Liver (tissue), 9 donors: ENCODE data around the gene ABHD14A. TPM values are rescaled to one million over a fixed set of nuclear protein-coding genes. Genes with fewer than 3 reads are reported as not detected.

Experiments
- DNase-seq: peaks from one replicate; pipeline ENCODE4 v3.0.0-alpha.2; 2017; ENCODE audit warnings: low spot score
- H3K27ac ChIP-seq, 2 donors: one replicate each; pipeline ENCODE4 v1.7.0; 2013; ENCODE audit warnings: inconsistent platforms in 2 of 2, low read length in 2 of 2, control low read depth in 1 of 2, low read depth in 1 of 2, mild to moderate bottlenecking in 1 of 2
- H3K27me3 ChIP-seq, 4 donors: one replicate each; pipeline versions ENCODE4 v1.6.1 to v1.7.0; 2013; ENCODE audit warnings: low read length in 3 of 4, inconsistent platforms in 1 of 4, mild to moderate bottlenecking in 1 of 4, moderate library complexity in 1 of 4; ENCODE audit not compliant: control insufficient read depth in 4 of 4, insufficient read depth in 4 of 4
- H3K36me3 ChIP-seq, 4 donors: one replicate each; pipeline versions ENCODE4 v1.6.1 to v1.7.0; 2013; ENCODE audit warnings: low read length in 3 of 4, mild to moderate bottlenecking in 3 of 4, low read depth in 1 of 4, moderate library complexity in 1 of 4; ENCODE audit not compliant: control insufficient read depth in 4 of 4, insufficient read depth in 3 of 4
- H3K4me1 ChIP-seq, 4 donors: one replicate each; pipeline versions ENCODE4 v1.6.1 to v1.7.0; 2013; ENCODE audit warnings: low read length in 3 of 4, mild to moderate bottlenecking in 3 of 4, moderate library complexity in 1 of 4; ENCODE audit not compliant: control insufficient read depth in 4 of 4, insufficient read depth in 4 of 4
- H3K4me3 ChIP-seq, 3 donors: one replicate each; pipeline versions ENCODE4 v1.6.1 to v1.7.0; 2013; ENCODE audit warnings: low read length in 3 of 3, control low read depth in 1 of 3, low read depth in 1 of 3, mild to moderate bottlenecking in 1 of 3
- H3K9ac ChIP-seq, 2 donors: one replicate each; pipeline ENCODE4 v1.7.0; 2013; ENCODE audit warnings: low read length in 2 of 2, mild to moderate bottlenecking in 2 of 2, moderate library complexity in 2 of 2, control low read depth in 1 of 2, low read depth in 1 of 2
- H3K9me3 ChIP-seq, 4 donors: one replicate each; pipeline versions ENCODE4 v1.6.1 to v1.7.0; 2013; ENCODE audit warnings: low read length in 3 of 4; ENCODE audit not compliant: control insufficient read depth in 4 of 4
- ATF3 ChIP-seq: IDR thresholded peaks from 2 replicates; pipeline ENCODE4 v1.6.1; 2016; ENCODE audit warnings: antibody characterized with exemption
- EGR1 ChIP-seq, 2 donors: IDR thresholded peaks; 2 replicates each; pipeline ENCODE4 v1.6.1; 2016 to 2018; ENCODE audit warnings: antibody characterized with exemption in 2 of 2, low read depth in 2 of 2
- FOXA1 ChIP-seq: IDR thresholded peaks from 2 replicates; pipeline ENCODE4 v1.6.1; 2016; ENCODE audit warnings: antibody characterized with exemption
- FOXA2 ChIP-seq: IDR thresholded peaks from 2 replicates; pipeline ENCODE4 v1.6.1; 2016; ENCODE audit warnings: antibody characterized with exemption
- GABPA ChIP-seq, 2 donors: IDR thresholded peaks in 1 of 2; conservative IDR thresholded peaks in 1 of 2; 2 replicates each; pipeline ENCODE4 v1.6.1; 2016; ENCODE audit warnings: antibody characterized with exemption in 2 of 2, mild to moderate bottlenecking in 1 of 2, moderate library complexity in 1 of 2
- HNF4A ChIP-seq, 2 donors: conservative IDR thresholded peaks; 2 replicates each; pipeline ENCODE4 v1.6.1; 2016; ENCODE audit warnings: antibody characterized with exemption in 2 of 2, mild to moderate bottlenecking in 2 of 2
- HNF4G ChIP-seq: IDR thresholded peaks from 2 replicates; pipeline ENCODE4 v1.6.1; 2016; ENCODE audit warnings: antibody characterized with exemption
- JUND ChIP-seq, 2 donors: IDR thresholded peaks; 2 replicates each; pipeline ENCODE4 v1.6.1; 2016; ENCODE audit warnings: antibody characterized with exemption in 2 of 2
- MAX ChIP-seq: IDR thresholded peaks from 2 replicates; pipeline ENCODE4 v1.6.1; 2016; ENCODE audit warnings: antibody characterized with exemption
- NR2F2 ChIP-seq: IDR thresholded peaks from 2 replicates; pipeline ENCODE4 v1.6.1; 2016; ENCODE audit warnings: antibody characterized with exemption
- RAD21 ChIP-seq, 2 donors: IDR thresholded peaks; 2 replicates each; pipeline ENCODE4 v1.6.1; 2016; ENCODE audit warnings: antibody characterized with exemption in 2 of 2, mild to moderate bottlenecking in 2 of 2
- RXRA ChIP-seq, 2 donors: IDR thresholded peaks; 2 replicates each; pipeline ENCODE4 v1.6.1; 2017 to 2018; ENCODE audit warnings: antibody characterized with exemption in 2 of 2, mild to moderate bottlenecking in 1 of 2
- SP1 ChIP-seq: IDR thresholded peaks from 2 replicates; pipeline ENCODE4 v1.6.1; 2018; ENCODE audit warnings: antibody characterized with exemption, mild to moderate bottlenecking
- TAF1 ChIP-seq: conservative IDR thresholded peaks from 2 replicates; pipeline ENCODE4 v1.6.1; 2016; ENCODE audit warnings: antibody characterized with exemption, mild to moderate bottlenecking
- ZBTB33 ChIP-seq: IDR thresholded peaks from 2 replicates; pipeline ENCODE4 v1.6.1; 2016; ENCODE audit warnings: antibody characterized with exemption
- WGBS: extraction: QIAGEN DNeasy Blood & Tissue Kit; methylation state at CpG from one replicate; pipeline ENCODE4 v1.1.7; 2013; 5-methylcytosine and 5-hydroxymethylcytosine counted together
- polyA plus RNA-seq, 2 donors: library from polyadenylated mRNA; stranded (reverse) in 1 of 2; unstranded in 1 of 2; fragments of 200-250 nt in 1 of 2; fragments of >200 nt in 1 of 2; fragmentation: Nextera tagmentation in 1 of 2; extraction: Ambion mirVana in 1 of 2; gene quantifications; one replicate each; pipeline versions ENCODE4 v1.2.1 to v1.2.3, GENCODE V29; 2013 to 2015
- total RNA-seq, 2 donors: library from RNA; depleted of rRNA; stranded (reverse); fragments of >200 nt; gene quantifications; one replicate each; pipeline ENCODE4 v1.2.3, GENCODE V29; 2014
- TF ChIP-seq, protein P1 (sequence below): IDR thresholded peaks from 2 replicates; pipeline ENCODE4 v1.6.1; 2016; ENCODE audit warnings: antibody characterized with exemption, mild to moderate bottlenecking
- donor health status: healthy.
- donor health status: healthy.
- donor health status: healthy.
- donor health status: healthy.
- donor health status: healthy.

The ABHD14A gene
- total and polyA plus RNA-seq, 4 donors = 8.2 to 19.9 (median 13.4) TPM

GRCh38 chr3:52026041-52026440 lies 51.2 kb downstream of the ABHD14A start:
- 83% methylated on average over 4 of the region's 4 CpGs for WGBS
- Histone ChIP-seq H3K9me3 (no peaks in the 10 kb centered on the region), H3K27me3 (no peaks in the 10 kb centered on the region), H3K36me3 (no peaks in the 10 kb centered on the region), H3K27ac (no peak overlapping the region), H3K9ac (no peak overlapping the region), H3K4me1 (no peaks in the 10 kb centered on the region), H3K4me3 (no peak overlapping the region)
- no peak for DNase-seq
- TF ChIP-seq GABPA (IDR thresholded peaks at IDR 0.05 in 1 of 2, conservative IDR thresholded peaks at IDR 0.05 in 1 of 2) = no peak
- TF ChIP-seq ATF3 = no peak
- TF ChIP-seq EGR1 (IDR thresholded peaks at IDR 0.05; ENCODE audit: low read depth in 2 of 2) = no peak
- no peak for TF ChIP-seq HNF4G
- no peak for TF ChIP-seq ZBTB33
- no peak for TF ChIP-seq JUND (IDR thresholded peaks at IDR 0.05)
- TF ChIP-seq MAX = no peak

DNA sequence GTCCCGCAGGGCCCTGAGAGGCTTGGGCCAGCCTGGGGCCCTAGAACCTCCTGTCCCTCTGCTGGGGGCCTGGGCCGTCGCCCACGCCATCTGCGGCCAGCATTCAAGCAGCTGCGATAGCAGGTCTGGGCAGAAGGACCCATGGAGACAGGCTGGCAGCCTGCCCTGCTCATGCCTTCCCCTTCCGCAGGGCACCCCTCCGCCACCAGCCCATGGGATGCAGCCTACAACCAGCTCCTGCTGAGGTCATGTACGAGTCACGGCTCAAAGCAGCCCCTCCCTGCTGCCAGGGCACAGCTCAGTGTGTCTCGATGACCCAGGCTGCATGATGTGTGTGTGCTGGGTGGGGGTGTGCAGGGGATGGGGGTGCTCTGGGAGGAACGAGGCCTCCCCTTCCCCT lies 53.7 kb downstream of the ABHD14A start:
- TF ChIP-seq, protein P1, sequence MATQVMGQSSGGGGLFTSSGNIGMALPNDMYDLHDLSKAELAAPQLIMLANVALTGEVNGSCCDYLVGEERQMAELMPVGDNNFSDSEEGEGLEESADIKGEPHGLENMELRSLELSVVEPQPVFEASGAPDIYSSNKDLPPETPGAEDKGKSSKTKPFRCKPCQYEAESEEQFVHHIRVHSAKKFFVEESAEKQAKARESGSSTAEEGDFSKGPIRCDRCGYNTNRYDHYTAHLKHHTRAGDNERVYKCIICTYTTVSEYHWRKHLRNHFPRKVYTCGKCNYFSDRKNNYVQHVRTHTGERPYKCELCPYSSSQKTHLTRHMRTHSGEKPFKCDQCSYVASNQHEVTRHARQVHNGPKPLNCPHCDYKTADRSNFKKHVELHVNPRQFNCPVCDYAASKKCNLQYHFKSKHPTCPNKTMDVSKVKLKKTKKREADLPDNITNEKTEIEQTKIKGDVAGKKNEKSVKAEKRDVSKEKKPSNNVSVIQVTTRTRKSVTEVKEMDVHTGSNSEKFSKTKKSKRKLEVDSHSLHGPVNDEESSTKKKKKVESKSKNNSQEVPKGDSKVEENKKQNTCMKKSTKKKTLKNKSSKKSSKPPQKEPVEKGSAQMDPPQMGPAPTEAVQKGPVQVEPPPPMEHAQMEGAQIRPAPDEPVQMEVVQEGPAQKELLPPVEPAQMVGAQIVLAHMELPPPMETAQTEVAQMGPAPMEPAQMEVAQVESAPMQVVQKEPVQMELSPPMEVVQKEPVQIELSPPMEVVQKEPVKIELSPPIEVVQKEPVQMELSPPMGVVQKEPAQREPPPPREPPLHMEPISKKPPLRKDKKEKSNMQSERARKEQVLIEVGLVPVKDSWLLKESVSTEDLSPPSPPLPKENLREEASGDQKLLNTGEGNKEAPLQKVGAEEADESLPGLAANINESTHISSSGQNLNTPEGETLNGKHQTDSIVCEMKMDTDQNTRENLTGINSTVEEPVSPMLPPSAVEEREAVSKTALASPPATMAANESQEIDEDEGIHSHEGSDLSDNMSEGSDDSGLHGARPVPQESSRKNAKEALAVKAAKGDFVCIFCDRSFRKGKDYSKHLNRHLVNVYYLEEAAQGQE = no peak
- TF ChIP-seq JUND (IDR thresholded peaks at IDR 0.05) (no peak), RXRA (IDR thresholded peaks at IDR 0.05) (no peak), SP1 (no peak), RAD21 (IDR thresholded peaks at IDR 0.05) (no peak)
- no peak overlapping the region for H3K4me3 ChIP-seq
- H3K27ac ChIP-seq = no peak overlapping the region
- peaks cover 0 to 2% (median 0%) of the 10 kb centered on the region in 4 donors for H3K9me3 ChIP-seq
- 90% methylated on average over 12 of the region's 12 CpGs for WGBS
- no peak for DNase-seq
- no peaks in the 10 kb centered on the region for H3K36me3 ChIP-seq
- no peak overlapping the region for H3K9ac ChIP-seq
- no peaks in the 10 kb centered on the region for H3K27me3 ChIP-seq
- H3K4me1 ChIP-seq = peaks cover 0 to 2% (median 0%) of the 10 kb centered on the region in 4 donors

- no peaks in the 10 kb centered on the region for H3K36me3 ChIP-seq
- H3K27ac ChIP-seq = no peak overlapping the region
- no peak for DNase-seq
- no peak overlapping the region for H3K4me3 ChIP-seq
- H3K27me3 ChIP-seq = no peaks in the 10 kb centered on the region
- peaks cover 0 to 4% (median 0%) of the 10 kb centered on the region in 4 donors for H3K4me1 ChIP-seq
- peaks cover 0 to 2% (median 0%) of the 10 kb centered on the region in 4 donors for H3K9me3 ChIP-seq
- H3K9ac ChIP-seq = no peak overlapping the region
- 68% methylated on average over 9 of the region's 9 CpGs for WGBS
- TF ChIP-seq TAF1 = no peak
- TF ChIP-seq FOXA1 = no peak
- no peak for TF ChIP-seq NR2F2
- TF ChIP-seq FOXA2 = no peak
- no peak for TF ChIP-seq EGR1 (IDR thresholded peaks at IDR 0.05; ENCODE audit: low read depth in 2 of 2)
- TF ChIP-seq JUND (IDR thresholded peaks at IDR 0.05) = no peak
- TF ChIP-seq MAX = no peak
- TF ChIP-seq HNF4A (conservative IDR thresholded peaks at IDR 0.05) = no peak
- TF ChIP-seq ATF3 = no peak
- no peak for TF ChIP-seq ZBTB33
Observed at GRCh38 chr3:52029053-52029452, 54.2 kb downstream of the ABHD14A start.
